ENCODE results near the gene SHISA8. TPM values are rescaled to one million over a fixed set of nuclear protein-coding genes. Genes with fewer than 3 reads are reported as not detected.

The SHISA8 gene
- total RNA-seq, 4 donors from 2014 or later, result not detected

- Histone ChIP-seq H3K9me3 (no peaks in the 10 kb centered on the region), H3K36me3 (peaks cover 0 to 100% of the 10 kb centered on the region in 2 donors), H3K4me3 (no peak overlapping the region), H3K4me1 (no peaks in the 10 kb centered on the region), H3K27ac (no peak overlapping the region), H3K27me3 (no peaks in the 10 kb centered on the region)
- no peak for ATAC-seq
- WGBS, 2 donors (ENCODE audit: low coverage in 1 of 2), result 90 to 100% methylated on average over 1 to 5 of the region's 16 CpGs
- TF ChIP-seq CTCF (IDR thresholded peaks at IDR 0.05) (no peak), EP300 (IDR thresholded peaks at IDR 0.05) (no peak), POLR2A (IDR thresholded peaks at IDR 0.05) (no peak), POLR2AphosphoS5 (IDR thresholded peaks at IDR 0.05) (no peak)
Measured at GRCh38 chr22:41880653-41881052, 34.2 kb downstream of the SHISA8 start.

- Histone ChIP-seq H3K27me3 (no peaks in the 10 kb centered on the region), H3K4me3 (no peak overlapping the region), H3K9me3 (no peaks in the 10 kb centered on the region), H3K36me3 (peaks cover 0 to 100% of the 10 kb centered on the region in 2 donors), H3K4me1 (no peaks in the 10 kb centered on the region), H3K27ac (no peak overlapping the region)
- ATAC-seq, result no peak
- TF ChIP-seq POLR2A (IDR thresholded peaks at IDR 0.05) (no peak), EP300 (IDR thresholded peaks at IDR 0.05) (no peak), POLR2AphosphoS5 (IDR thresholded peaks at IDR 0.05) (no peak), CTCF (IDR thresholded peaks at IDR 0.05) (no peak)
Measured at GRCh38 chr22:41876675-41877074, 38.2 kb downstream of the SHISA8 start.

GRCh38 chr22:41876275-41876674, 38.6 kb downstream of the SHISA8 start:
- WGBS, 2 donors (ENCODE audit: low coverage in 1 of 2), result 74 to 81% methylated on average over 3 of the region's 3 CpGs
- Histone ChIP-seq H3K4me3 (no peak overlapping the region), H3K27ac (no peak overlapping the region), H3K4me1 (no peaks in the 10 kb centered on the region), H3K36me3 (peaks cover 0 to 100% of the 10 kb centered on the region in 2 donors), H3K27me3 (no peaks in the 10 kb centered on the region), H3K9me3 (no peaks in the 10 kb centered on the region)
- no peak for ATAC-seq
- TF ChIP-seq POLR2AphosphoS5 (IDR thresholded peaks at IDR 0.05) (no peak), CTCF (IDR thresholded peaks at IDR 0.05) (no peak), EP300 (IDR thresholded peaks at IDR 0.05) (no peak), POLR2A (IDR thresholded peaks at IDR 0.05) (no peak)

- WGBS, 2 donors (ENCODE audit: low coverage in 1 of 2), result 81 to 84% methylated on average over 7 to 10 of the region's 10 CpGs
- ATAC-seq, result no peak
- Histone ChIP-seq H3K27ac (no peak overlapping the region), H3K9me3 (no peaks in the 10 kb centered on the region), H3K27me3 (no peaks in the 10 kb centered on the region), H3K4me1 (no peaks in the 10 kb centered on the region), H3K4me3 (no peak overlapping the region), H3K36me3 (peaks cover 0 to 100% of the 10 kb centered on the region in 2 donors)
- TF ChIP-seq POLR2A (IDR thresholded peaks at IDR 0.05), result no peak
- no peak for TF ChIP-seq EP300 (IDR thresholded peaks at IDR 0.05)
- no peak for TF ChIP-seq POLR2AphosphoS5 (IDR thresholded peaks at IDR 0.05)
- TF ChIP-seq CTCF (IDR thresholded peaks at IDR 0.05), result no peak
Measured at GRCh38 chr22:41875531-41876270, 39.2 kb downstream of the SHISA8 start.

GRCh38 chr22:41874090-41874489, 40.8 kb downstream of the SHISA8 start:
- Histone ChIP-seq H3K9me3 (no peaks in the 10 kb centered on the region), H3K4me1 (no peaks in the 10 kb centered on the region), H3K4me3 (no peak overlapping the region), H3K27me3 (no peaks in the 10 kb centered on the region), H3K36me3 (peaks cover 0 to 100% of the 10 kb centered on the region in 2 donors), H3K27ac (no peak overlapping the region)
- ATAC-seq, result no peak
- WGBS, 2 donors (ENCODE audit: low coverage in 1 of 2), result 77 to 100% methylated on average over 2 of the region's 2 CpGs
- no peak for TF ChIP-seq EP300 (IDR thresholded peaks at IDR 0.05)
- no peak for TF ChIP-seq CTCF (IDR thresholded peaks at IDR 0.05)
- TF ChIP-seq POLR2AphosphoS5 (IDR thresholded peaks at IDR 0.05), result no peak
- no peak for TF ChIP-seq POLR2A (IDR thresholded peaks at IDR 0.05)

Data from gastroesophageal sphincter (tissue), 4 donors.